GM10266 (cell line): ENCODE results near the gene NTRK2.

ENCODE experiments used
- DNase-seq: peaks from one replicate; pipeline ENCODE4 v3.0.0; 2012; ENCODE audit errors: extremely low spot score
- CTCF ChIP-seq: IDR thresholded peaks from 2 replicates; pipeline ENCODE4 v1.5.1; 2012; ENCODE audit warnings: mild to moderate bottlenecking, low read depth; ENCODE audit not compliant: control insufficient read depth, insufficient read depth; ENCODE audit errors: missing control alignments

NTRK2 gene

GRCh38 chr9:84862810-84863287, 193.3 kb downstream of the NTRK2 start:
- no peak for DNase-seq
- TF ChIP-seq CTCF, result no peak

- no peak for TF ChIP-seq CTCF
- DNase-seq, result no peak
Measured at GRCh38 chr9:84863372-84863771, 193.8 kb downstream of the NTRK2 start.

- no peak for DNase-seq
- no peak for TF ChIP-seq CTCF
Measured at GRCh38 chr9:84866396-84867175, 197.1 kb downstream of the NTRK2 start.

DNA sequence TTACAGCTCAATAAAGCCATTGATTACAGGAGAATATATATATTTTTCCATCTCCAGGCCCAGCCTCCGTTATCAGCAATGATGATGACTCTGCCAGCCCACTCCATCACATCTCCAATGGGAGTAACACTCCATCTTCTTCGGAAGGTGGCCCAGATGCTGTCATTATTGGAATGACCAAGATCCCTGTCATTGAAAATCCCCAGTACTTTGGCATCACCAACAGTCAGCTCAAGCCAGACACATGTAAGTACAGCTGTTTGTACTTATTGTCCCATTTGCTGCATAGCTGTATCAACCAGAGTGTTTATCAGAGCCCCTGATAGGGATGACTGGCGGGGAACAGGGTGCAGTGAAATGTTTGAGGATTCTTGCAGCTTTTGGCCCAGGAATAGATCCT, 197.7 kb downstream of the NTRK2 start:
- no peak for TF ChIP-seq CTCF
- no peak for DNase-seq

GRCh38 chr9:84869091-84869490, 199.6 kb downstream of the NTRK2 start:
- no peak for TF ChIP-seq CTCF
- no peak for DNase-seq

GRCh38 chr9:84871983-84872382, 202.5 kb downstream of the NTRK2 start:
- DNase-seq, result no peak
- TF ChIP-seq CTCF, result no peak

DNA sequence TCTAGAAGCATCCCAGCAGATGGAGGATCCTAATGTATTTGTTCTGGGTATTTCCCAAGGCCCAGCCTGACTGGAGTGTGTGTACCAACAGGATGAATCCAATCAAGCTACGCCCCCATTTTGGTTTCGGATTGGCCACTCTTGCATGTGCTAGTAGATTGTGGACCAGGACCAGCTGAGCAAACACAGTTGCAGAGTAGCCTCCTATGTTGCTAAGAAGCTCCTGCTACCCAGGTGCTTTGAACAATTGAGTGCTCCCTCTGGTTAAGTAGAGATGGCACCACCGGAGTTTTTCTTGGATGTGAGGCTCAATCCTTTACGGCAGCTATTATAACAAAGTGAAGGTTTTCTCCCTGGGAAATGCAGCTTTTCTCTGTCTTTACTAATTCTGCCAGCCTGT, 204.5 kb downstream of the NTRK2 start:
- DNase-seq, result no peak
- TF ChIP-seq CTCF, result no peak
